KBM-7 (cell line): ENCODE results near the gene RIMBP3C.
"Not testable (repeated sequence)": the region's sequence is repeated elsewhere in the genome, so short reads cannot be mapped to it uniquely, and the experiment has no call there.

Experiments used
- DNase-seq: peaks from one replicate; pipeline ENCODE4 v3.0.0-alpha.2; 2015
- in situ Hi-C: fragments of 300-500 bp; cut with MboI; formaldehyde crosslinking; loops from 2 replicates; pipeline ENCODE4 v1.14.3; 2020; ENCODE audit warnings: low sequenced_read_pairs, low pct_unique_long_range_greater_than_20kb, mixed read lengths

The RIMBP3C gene, protein sequence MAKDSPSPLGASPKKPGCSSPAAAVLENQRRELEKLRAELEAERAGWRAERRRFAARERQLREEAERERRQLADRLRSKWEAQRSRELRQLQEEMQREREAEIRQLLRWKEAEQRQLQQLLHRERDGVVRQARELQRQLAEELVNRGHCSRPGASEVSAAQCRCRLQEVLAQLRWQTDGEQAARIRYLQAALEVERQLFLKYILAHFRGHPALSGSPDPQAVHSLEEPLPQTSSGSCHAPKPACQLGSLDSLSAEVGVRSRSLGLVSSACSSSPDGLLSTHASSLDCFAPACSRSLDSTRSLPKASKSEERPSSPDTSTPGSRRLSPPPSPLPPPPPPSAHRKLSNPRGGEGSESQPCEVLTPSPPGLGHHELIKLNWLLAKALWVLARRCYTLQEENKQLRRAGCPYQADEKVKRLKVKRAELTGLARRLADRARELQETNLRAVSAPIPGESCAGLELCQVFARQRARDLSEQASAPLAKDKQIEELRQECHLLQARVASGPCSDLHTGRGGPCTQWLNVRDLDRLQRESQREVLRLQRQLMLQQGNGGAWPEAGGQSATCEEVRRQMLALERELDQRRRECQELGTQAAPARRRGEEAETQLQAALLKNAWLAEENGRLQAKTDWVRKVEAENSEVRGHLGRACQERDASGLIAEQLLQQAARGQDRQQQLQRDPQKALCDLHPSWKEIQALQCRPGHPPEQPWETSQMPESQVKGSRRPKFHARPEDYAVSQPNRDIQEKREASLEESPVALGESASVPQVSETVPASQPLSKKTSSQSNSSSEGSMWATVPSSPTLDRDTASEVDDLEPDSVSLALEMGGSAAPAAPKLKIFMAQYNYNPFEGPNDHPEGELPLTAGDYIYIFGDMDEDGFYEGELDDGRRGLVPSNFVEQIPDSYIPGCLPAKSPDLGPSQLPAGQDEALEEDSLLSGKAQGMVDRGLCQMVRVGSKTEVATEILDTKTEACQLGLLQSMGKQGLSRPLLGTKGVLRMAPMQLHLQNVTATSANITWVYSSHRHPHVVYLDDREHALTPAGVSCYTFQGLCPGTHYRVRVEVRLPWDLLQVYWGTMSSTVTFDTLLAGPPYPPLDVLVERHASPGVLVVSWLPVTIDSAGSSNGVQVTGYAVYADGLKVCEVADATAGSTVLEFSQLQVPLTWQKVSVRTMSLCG (N-terminal part only)

DNA sequence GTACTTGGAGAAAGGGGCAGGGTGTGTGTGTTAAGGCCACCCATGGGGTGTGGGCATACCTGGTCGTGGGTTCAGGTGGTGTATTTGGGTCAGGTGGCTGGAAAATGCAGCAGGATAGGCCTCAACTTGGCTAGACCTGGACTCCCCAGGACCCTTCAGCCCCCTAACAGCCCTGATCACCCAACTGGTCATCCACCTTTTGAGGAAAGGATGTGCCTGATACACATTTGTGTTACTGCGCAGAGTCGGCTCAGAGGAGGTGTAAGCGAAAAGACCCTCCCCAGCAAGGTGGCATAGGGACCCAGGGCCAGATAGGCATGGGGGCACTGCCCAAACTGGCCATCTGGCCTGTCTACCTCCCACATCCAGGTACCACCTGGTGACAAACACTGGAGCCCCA, at the start of gene RIMBP3C:
RIMBP3C (minus strand) TSS at position 101 of the 400 bp plus-strand sequence. CDS start 485 bp downstream, outside the sequence.
- in situ Hi-C loops, DNase-seq: not testable (repeated sequence)

DNA sequence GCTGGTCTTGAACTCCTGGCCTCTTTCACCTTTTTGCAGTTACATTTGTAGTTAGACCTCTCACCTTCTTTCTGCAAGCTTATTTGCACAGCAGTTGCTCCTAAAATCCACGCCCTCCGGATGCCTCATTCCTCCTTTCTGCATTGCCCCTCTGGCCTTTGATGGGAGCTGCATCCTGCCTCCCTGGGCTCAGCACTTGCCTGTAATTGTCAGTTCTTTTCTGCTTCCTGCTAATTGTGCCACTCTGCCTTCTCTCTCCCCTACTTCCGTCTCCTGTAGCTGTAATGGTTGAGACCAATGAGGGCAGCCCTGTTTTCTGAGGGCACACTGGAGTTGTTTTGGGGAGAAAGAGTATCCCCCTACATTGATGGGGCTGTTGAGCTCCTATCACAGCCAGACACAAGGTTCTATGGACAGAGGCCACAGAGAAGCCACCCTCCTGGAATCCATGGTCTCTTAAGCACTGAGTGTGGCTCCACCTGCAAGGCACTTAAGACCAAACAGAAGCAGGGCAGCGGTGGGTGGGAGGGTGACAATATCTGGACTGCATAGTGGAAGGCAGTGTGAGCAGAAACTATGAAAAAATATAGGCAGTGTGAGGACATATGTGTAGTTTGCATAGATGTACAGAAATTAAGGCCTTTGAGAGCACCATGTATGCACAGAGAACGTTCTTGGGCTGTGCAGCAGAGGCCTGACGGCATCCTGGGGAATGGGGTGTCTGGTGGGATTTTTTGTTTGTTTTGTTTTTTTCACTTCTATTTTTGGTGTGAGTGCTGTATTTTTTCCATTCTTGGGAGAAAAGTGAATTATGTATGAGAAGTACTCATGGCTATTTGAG, 48.0 kb upstream of the RIMBP3C start:
- in situ Hi-C loops, result no loop called here
- no peak for DNase-seq

DNA sequence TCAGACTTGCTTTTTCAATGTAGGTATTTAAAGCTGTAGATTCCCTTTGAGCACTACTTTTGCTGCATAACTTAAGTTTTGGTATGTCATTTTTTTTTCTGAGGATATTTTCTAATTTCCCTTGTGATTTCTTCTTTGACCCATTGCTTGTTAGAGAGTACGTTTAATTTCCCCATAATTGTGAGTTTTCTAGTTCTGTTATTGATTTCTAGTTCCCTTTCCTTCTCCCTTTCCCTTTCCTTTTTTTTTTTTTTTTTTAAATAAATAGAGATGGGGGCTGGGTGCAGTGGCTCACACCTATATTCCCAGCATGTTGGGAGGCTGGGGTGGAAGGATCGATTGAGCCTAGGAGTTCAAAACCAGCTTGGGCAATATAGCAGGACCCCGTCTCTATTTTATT, 47.0 kb upstream of the RIMBP3C start:
- in situ Hi-C loops, result no loop called here

DNA sequence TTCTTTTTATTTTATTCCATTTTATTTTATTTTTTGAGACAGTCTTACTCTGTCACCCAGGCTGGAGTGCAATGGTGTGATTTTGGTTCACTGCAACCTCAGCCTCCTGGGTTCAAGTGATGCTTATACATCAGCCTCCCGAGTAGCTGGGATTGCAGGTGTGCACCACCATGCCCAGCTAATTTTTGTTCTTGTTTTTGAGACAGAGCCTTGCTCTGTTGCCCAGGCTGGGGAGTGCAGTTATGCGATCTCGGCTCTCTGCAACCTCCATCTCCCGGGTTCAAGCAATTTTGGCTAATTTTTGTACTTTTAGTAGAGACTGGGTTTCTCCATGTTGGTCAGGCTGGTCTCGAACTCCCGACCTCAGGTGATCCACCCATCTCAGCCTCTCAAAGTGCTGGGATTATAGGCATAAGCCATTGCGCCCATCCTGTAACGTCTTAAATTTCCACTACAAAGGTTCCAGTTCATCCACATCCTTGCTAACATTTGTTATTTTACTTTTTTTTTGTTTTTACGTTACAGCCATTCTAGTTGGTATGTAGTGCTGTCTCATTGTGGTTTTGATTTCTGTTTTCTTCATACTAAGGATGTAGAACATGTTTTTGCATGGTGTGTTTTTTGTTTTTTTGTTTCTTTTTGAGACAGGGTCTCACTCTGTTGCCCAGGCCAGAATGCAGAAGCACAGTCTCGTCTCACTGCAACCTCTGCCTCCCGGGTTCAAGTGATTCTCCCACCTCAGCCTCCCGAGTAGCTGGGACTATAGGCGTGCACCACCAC, 45.3 kb upstream of the RIMBP3C start:
- DNase-seq, in situ Hi-C loops: not testable (repeated sequence)

More for the DNA sequence above, 47.0 kb upstream of the RIMBP3C start:
- no peak for DNase-seq

DNA sequence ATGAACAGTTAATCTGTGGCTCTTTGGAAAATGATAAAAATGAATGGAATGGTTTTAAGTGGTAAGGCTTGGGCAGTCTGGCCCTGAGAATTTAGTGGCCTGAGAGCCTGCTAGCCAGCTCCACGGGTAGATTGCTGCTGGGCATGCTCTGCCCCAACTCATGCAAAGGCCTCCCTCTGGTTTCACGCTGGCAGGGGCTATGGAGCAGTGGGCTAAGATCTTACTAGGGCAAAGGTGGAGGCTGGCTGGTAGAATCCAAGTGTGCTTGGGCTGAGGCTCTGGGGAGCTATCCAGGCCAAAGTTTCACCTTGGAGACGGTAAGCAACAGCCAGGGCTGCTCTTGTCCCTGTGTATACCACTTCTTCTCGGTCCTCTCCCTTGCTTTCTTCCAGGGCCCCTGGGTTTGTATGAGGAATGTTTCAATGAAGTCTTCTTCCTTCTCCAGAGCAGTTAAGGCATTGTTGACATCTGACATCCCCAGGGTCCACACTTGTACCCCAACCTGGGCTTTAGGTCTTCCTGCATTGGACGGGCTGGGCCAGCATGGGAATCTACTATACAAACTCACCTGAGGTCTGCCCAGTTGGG, 43.7 kb upstream of the RIMBP3C start:
- in situ Hi-C loops, result no loop called here
- DNase-seq, result no peak

DNA sequence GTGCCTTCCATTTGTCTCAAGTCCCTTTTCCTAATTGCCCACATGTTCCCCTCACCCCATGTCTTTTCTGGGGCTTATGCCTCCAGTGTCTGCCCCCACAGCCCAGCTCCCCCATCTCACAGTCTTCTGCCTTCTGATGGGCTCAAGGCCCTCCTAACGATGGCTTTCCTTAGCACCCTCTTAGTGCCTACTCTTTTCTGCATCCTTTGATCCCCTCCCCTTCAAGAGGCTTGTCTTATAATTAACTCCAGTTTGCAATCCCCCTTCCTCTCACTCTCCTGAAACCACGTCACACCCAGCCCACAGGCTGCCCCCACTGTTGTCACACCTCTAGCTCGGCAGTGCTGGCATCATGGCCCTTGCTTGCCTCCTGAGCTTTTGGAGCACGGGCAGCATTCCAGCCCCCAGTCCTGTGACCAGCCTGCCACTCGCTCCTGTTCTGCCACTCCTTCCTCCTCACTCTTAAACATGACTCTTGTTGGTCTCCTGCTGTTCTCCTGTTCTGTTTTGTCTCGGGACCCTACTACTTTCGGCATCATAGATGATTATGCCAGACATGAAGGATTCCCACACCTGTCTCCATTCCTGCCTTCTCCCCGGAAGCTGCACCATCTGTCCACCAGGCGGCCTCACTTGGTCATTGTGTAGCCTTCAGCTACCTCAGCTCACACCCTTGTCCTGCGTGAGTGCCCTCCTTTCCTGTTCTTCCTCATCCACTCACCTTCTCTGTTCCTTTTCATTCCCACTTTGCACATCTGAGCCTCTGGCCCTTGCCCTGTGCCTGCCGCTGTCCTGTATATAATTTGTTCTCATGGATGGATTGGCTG, 42.4 kb upstream of the RIMBP3C start:
- no peak for DNase-seq
- in situ Hi-C loops, result no loop called here

DNA sequence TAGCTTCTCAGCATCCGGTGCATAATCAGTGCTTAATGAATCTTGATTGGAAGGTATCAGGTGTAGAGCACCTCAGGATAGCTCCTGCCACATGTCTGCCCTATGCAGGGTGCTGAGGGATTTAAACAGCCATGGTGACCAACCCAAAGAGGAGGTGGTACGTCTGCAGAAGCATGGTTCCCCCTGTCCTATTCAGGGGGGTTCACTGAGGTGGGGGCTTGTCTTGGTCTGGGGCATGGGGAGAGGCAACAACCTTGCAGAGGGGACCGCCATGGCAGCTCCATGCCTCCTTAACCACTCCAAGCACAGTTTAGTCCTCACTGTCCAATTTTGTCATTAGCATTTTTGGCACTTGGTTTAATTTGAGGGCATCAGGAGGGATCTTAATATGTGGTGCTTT, 41.2 kb upstream of the RIMBP3C start:
- in situ Hi-C loops, result no loop called here
- no peak for DNase-seq

DNA sequence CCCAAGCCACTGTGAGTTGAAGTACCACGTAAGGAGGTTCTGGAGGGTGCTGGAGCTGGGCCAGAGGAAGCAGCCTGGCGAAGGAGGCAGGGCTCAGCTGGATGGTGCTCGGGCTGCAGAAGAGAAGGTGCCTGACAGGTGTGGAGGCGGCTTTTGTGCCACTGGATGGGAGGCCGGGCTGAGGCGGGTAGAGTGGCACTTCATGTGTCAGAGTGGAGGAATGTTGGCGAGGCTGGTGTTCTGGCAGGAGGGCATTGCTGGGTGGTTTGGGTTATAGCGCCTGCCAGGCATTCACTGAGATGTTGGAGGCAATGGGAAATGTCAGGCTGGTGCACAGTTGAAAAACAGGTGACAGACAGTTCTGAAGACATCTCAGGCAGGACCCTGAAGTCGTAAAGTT, 40.4 kb upstream of the RIMBP3C start:
- no peak for DNase-seq
- in situ Hi-C loops, result no loop called here

DNA sequence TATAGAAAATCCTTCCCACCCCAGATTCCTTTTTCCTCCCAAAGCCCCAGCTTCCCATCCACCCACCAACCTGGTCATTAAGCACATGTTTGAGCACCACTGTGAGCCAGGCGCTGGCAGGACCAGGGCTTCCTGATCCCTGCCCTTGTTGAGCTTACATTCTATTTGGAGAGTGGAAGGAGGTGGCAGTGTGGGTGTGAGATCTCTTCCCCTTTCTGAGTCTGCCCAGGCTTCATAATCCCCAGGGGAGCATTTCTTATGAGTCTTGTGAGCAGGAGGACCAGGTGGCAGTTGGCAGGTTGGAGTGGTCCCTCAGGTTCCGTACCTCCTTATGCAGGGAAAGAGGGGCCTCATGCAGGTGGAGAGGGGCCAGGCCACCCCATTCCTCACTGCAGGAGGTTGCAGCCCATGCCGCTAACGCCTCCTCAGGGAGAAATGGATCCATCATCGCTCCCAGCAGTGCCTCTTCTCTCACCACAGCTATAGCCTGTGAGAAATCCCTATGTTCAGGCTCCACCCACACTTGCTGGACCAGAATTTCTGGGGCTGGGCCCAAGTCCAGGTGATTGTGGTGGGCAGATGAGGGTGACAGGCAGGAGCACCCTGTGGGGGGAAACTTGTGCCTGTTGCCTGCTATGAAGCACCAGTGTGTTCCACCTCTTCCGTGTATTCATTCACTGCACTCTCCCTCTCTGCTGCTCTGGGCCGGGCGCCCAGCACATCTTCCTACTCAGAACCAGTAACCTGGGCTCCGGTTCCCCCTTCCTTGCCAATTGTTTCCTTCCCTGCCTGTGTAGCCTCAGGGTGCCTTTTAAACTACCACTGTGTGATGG, 39.8 kb upstream of the RIMBP3C start:
- no peak for DNase-seq
- in situ Hi-C loops, result no loop called here

DNA sequence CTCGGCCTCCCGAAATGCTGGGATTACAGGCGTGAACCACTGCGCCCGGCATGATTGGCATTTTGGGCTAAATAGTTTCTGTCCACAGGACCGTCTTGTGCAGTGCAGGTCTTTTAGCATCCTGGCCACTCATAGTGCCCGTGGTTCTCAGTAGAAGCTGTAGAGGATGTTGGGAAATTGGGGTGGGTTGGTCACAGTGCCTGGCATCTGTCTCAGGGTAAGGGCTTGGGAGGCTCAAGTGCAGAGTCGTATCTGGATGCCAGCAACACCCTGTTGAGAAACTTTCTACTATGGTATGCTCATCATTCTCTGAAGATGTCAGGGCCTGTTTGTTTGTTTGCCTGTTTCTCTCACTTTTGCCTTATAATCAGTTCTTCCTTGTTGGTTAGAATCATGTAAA, 38.1 kb upstream of the RIMBP3C start:
- DNase-seq, result no peak
- in situ Hi-C loops, result no loop called here

DNA sequence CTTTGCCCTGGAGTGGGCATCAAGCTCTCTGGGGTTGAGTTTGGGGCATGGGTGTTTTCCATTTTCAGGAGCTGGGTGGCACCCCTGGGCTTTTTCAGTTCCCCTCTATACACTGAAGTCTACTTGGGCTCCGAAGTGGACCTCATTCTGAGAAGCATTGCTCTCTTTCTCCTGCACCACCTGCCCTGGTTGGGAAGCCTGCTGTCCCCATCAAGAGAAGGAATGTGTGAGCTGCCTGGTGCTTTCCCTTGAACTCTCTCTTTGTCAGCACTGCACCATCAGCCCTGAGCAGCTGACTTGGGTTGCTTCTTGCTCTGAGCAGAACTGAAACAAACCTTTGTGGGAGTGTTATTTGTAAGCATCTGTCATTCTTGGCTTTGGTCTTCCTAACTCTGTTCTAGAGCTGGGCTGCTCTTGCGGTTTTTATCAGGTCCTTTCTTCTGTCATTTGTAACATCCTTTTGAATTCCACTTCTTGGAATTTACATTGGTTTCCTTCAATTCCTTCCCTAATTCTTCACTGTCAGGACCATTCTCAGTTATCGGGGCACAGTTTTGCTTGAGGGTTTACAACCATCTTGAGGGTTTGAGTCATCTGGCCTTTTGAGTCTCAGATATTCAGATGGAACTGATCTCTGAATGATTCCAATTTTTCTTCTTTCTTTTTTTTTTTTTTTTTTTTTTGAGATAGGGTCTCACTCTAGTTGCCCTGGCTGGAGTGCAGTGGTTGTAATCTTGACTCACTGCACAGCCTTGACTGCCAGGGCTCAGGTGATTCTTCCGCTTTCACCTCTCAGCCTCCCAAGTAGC, 36.7 kb upstream of the RIMBP3C start:
- in situ Hi-C loops, result no loop called here
- DNase-seq, result peak; percentile 25

DNA sequence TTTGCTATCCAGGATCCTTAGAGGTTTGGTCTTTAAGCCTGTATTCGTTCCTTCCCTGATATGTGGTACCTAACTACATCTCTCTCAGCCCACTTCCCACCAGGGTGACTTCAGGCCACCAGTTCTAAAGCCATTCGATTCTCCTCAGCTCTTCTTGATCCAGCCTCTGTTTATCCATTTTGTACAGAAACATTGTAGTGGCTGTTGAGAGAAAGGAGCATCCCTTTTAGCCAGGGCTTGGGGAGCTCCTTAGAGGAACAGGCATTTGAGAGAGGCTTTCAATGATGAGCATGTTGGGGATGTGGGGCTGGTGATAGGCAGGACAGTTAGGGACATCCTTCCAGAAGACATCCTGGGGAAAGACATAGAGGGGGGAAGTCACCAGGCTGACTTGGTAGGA, 34.1 kb upstream of the RIMBP3C start:
- DNase-seq, result no peak
- in situ Hi-C loops, result no loop called here

DNA sequence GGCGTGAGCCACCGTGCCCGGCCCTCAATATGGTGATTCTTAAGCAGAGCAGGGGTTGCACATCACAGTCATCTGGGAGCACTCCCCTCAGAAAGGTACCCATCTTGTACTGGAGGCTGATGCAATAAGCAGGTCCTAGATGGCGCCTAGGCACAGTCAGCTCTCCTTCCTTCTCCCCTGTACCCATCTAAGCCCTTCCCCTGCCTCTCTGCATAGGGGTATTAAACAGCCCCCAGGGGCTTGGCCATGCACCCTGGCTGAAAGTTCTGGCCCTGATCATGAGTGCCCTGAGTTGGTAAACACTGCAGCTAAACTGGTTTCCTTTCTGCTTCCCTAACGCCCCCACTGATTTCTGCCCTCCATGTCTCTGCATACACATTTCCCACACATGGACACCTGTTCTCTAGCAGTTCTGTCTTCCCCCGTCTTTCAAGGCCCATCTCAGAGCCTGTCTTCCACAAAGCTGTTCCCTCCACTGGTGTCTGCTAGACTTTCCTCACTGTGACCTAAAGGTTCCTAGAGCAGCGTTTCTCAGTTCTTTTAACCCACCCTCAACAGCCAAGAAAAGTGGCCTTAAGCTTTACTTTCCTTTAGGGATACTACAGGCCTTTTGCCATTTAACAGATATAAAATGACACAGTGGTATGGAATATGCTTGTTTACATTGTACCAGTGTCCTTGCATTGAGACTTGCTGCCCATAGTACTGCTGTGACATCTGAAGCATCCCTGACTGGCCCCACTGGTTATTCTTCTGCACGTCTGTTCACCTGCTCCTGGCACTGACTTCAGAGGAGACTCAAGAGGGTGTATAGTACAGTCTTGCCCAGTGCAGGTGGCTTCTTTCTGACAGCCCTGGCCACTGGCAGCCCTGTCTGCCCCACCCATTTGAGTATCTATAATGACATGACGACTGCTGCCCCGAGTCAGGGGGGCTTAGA, 31.8 kb upstream of the RIMBP3C start:
- no peak for DNase-seq
- in situ Hi-C loops, result no loop called here

DNA sequence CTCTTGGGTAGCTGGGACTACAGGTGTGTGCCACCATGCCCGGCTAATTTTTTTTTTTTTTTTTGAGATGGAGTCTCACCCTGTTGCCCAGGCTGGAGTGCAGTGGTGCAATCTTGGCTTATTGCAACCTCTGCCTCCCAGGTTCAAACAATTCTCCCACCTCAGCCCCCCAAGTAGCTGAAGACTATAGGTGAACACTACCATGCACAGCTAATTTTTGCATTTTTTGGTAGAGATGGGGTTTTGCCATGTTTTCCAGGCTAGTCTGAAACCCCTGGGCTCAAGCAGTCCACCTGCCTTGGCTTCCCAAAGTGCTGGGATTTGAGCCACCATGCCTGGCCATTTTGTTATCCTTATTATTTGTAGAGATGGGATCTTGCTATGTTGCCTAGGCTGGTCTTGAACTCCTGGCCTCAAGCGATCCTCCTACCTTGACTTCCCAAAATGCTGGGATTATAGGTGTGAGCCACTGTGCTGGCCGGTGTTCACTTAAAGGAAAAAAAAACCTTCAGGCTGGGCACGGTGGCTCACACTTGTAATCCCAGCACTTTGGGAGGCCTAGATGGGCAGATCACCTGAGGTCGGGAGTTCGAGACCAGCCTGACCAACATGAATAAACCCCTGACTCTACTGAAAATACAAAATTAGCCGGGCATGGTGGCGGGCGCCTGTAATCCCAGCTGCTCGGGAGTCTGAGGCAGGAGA, 29.9 kb upstream of the RIMBP3C start:
- DNase-seq, result not testable (repeated sequence)

More for the DNA sequence above, 29.9 kb upstream of the RIMBP3C start:
- in situ Hi-C loops, result not testable (repeated sequence)
